Gastrocnemius medialis (tissue), 4 donors: ENCODE measurements around the gene NDUFS5.
"Not testable (repeated sequence)": the region's sequence is repeated elsewhere in the genome, so short reads cannot be mapped to it uniquely, and the experiment has no call there.

Experiments used
- POLR2A ChIP-seq, 2 donors: fragments of 450-650 bp; IDR thresholded peaks; one replicate each; pipeline ENCODE4 v1.6.1; 2017; ENCODE audit warnings: antibody characterized with exemption in 2 of 2, mild to moderate bottlenecking in 2 of 2, moderate library complexity in 2 of 2
- TF ChIP-seq, protein P1 (sequence below), 5 experiments: fragments of 450-650 bp in 3 of 5; fragments of 200-600 bp in 2 of 5; sonication (generic) in 2 of 5; IDR thresholded peaks in 4 of 5; conservative IDR thresholded peaks in 1 of 5; 1 replicate in 4 of 5; 2 replicates in 1 of 5; pipeline ENCODE4 v1.5.1; 2016 to 2019; ENCODE audit warnings: antibody characterized with exemption in 5 of 5, mild to moderate bottlenecking in 3 of 5, moderate library complexity in 3 of 5

DNA sequence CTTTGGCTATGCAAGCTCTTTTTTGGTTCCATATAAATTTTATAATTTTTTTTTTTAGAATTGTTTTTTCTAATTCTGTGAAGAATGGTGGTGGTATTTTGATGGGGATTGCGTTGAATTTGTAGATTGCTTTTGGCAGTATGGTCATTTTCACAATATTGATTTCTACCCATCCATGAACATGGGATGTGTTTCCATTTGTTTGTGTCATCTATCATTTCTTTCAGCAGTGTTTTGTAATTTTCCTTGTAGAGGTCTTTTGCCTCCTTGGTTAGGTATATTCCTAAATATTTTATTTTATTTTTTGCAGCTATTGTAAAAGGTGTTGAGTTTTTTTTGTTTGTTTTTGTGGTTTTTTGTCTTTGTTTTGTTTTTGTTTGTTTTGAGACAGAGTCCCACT, 5.7 kb upstream of the NDUFS5 start:
- TF ChIP-seq POLR2A (IDR thresholded peaks at IDR 0.05): not testable (repeated sequence)
- TF ChIP-seq, protein P1, sequence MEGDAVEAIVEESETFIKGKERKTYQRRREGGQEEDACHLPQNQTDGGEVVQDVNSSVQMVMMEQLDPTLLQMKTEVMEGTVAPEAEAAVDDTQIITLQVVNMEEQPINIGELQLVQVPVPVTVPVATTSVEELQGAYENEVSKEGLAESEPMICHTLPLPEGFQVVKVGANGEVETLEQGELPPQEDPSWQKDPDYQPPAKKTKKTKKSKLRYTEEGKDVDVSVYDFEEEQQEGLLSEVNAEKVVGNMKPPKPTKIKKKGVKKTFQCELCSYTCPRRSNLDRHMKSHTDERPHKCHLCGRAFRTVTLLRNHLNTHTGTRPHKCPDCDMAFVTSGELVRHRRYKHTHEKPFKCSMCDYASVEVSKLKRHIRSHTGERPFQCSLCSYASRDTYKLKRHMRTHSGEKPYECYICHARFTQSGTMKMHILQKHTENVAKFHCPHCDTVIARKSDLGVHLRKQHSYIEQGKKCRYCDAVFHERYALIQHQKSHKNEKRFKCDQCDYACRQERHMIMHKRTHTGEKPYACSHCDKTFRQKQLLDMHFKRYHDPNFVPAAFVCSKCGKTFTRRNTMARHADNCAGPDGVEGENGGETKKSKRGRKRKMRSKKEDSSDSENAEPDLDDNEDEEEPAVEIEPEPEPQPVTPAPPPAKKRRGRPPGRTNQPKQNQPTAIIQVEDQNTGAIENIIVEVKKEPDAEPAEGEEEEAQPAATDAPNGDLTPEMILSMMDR (IDR thresholded peaks at IDR 0.05 in 4 of 5, conservative IDR thresholded peaks at IDR 0.05 in 1 of 5): not testable (repeated sequence)
